Stimulated activated CD8-positive, alpha-beta memory T cell treated with anti-CD3 and anti-CD28 coated beads, Interleukin-4, amount 100 ng/mL, for 1 hour (primary cell): Measurements from ENCODE around the gene ACSL6.

Experiments used
- DNase-seq, 2 donors: peaks; one replicate each; pipeline ENCODE4 v3.0.0-alpha.2; 2020; ENCODE audit warnings: low read depth in 2 of 2, low spot score in 1 of 2

The ACSL6 gene

GRCh38 chr5:131983244-131983771 is 28.1 kb downstream of the ACSL6 start:
- no peak for DNase-seq

- no peak for DNase-seq
Observed at GRCh38 chr5:131981516-131981915, 29.9 kb downstream of the ACSL6 start.

- no peak for DNase-seq
Observed at GRCh38 chr5:131980696-131981095, 30.8 kb downstream of the ACSL6 start.

GRCh38 chr5:131979816-131980215 is 31.6 kb downstream of the ACSL6 start:
- DNase-seq, result no peak

- DNase-seq, result no peak
Observed at GRCh38 chr5:131977212-131977604, 34.2 kb downstream of the ACSL6 start.

- DNase-seq, result no peak
Observed at GRCh38 chr5:131976414-131977211, 34.8 kb downstream of the ACSL6 start.

- no peak for DNase-seq
Observed at GRCh38 chr5:131974956-131975726, 36.3 kb downstream of the ACSL6 start.

- no peak for DNase-seq
Observed at GRCh38 chr5:131974622-131974955, 36.9 kb downstream of the ACSL6 start.

- DNase-seq, result no peak
Observed at GRCh38 chr5:131974016-131974415, 37.4 kb downstream of the ACSL6 start.

- DNase-seq, result no peak
Observed at GRCh38 chr5:131973089-131973712, 38.3 kb downstream of the ACSL6 start.

GRCh38 chr5:131968396-131968954 is 43.0 kb downstream of the ACSL6 start:
- no peak for DNase-seq

- DNase-seq, result no peak
Observed at GRCh38 chr5:131966551-131966950, 44.9 kb downstream of the ACSL6 start.

- no peak for DNase-seq
Observed at GRCh38 chr5:131965826-131966415, 45.5 kb downstream of the ACSL6 start.

- DNase-seq, result no peak
Observed at GRCh38 chr5:131959906-131960305, 51.6 kb downstream of the ACSL6 start.

- no peak for DNase-seq
Observed at GRCh38 chr5:131959136-131959535, 52.3 kb downstream of the ACSL6 start.

GRCh38 chr5:131957721-131958441 is 53.6 kb downstream of the ACSL6 start:
- DNase-seq, result no peak

- DNase-seq, result no peak
Observed at GRCh38 chr5:131953969-131954368, 57.5 kb downstream of the ACSL6 start.

- no peak for DNase-seq
Observed at GRCh38 chr5:131952301-131952857, 59.1 kb downstream of the ACSL6 start.

GRCh38 chr5:131950706-131951105 is 60.8 kb downstream of the ACSL6 start:
- DNase-seq, result no peak

- DNase-seq, result no peak
Observed at GRCh38 chr5:131947445-131947844, 64.0 kb downstream of the ACSL6 start.
